Suprapubic skin (tissue), 4 donors: ENCODE results near the gene ZDHHC24.

ENCODE experiments used
- CTCF ChIP-seq, 2 donors: fragments of 200-600 bp in 1 of 2; fragments of 450-650 bp in 1 of 2; sonication (generic) in 1 of 2; IDR thresholded peaks; one replicate each; pipeline ENCODE4 v1.5.1; 2016 to 2019; ENCODE audit warnings: antibody characterized with exemption in 2 of 2, mild to moderate bottlenecking in 1 of 2, moderate library complexity in 1 of 2
- EP300 ChIP-seq: sonication (generic); formaldehyde crosslinking; IDR thresholded peaks from one replicate; pipeline ENCODE4 v1.6.1; 2017; ENCODE audit warnings: antibody characterized with exemption
- POLR2A ChIP-seq, 2 donors: fragments of 450-650 bp; IDR thresholded peaks; one replicate each; pipeline ENCODE4 v1.6.1; 2017; ENCODE audit warnings: antibody characterized with exemption in 2 of 2, mild to moderate bottlenecking in 2 of 2, moderate library complexity in 2 of 2
- POLR2AphosphoS5 ChIP-seq, 3 donors: sonication (generic); formaldehyde crosslinking; IDR thresholded peaks; one replicate each; pipeline ENCODE4 v1.6.1; 2017; ENCODE audit warnings: antibody characterized with exemption in 3 of 3

- TF ChIP-seq CTCF (IDR thresholded peaks at IDR 0.05) (no peak), POLR2A (IDR thresholded peaks at IDR 0.05) (no peak), POLR2AphosphoS5 (IDR thresholded peaks at IDR 0.05) (no peak), EP300 (no peak)
Observed at GRCh38 chr11:66509131-66509561, 36.7 kb downstream of the ZDHHC24 start.
